T-helper 17 cell (primary cell): ENCODE results near the gene SPN. TPM values are rescaled to one million over a fixed set of nuclear protein-coding genes. Genes with fewer than 3 reads are reported as not detected.
"Not testable (repeated sequence)": the region's sequence is repeated elsewhere in the genome, so short reads cannot be mapped to it uniquely, and the experiment has no call there.

Source experiments
- ATAC-seq: fragments of 150-1000 bp; cut with Tn5 transposase; 2 replicates; pipeline ENCODE4 v1.10.0; 2021; ENCODE audit warnings: mild to moderate bottlenecking, moderate library complexity
- DNase-seq, 3 donors: peaks; one replicate each; pipeline versions ENCODE4 v3.0.0 to v3.0.0-alpha.2; 2020 to 2021
- H3K9me3 ChIP-seq: one replicate; pipeline ENCODE4 v1.7.0; 2013; ENCODE audit warnings: low read length, mild to moderate bottlenecking; ENCODE audit not compliant: control insufficient read depth, poor library complexity, severe bottlenecking
- H3K27ac Mint-ChIP-seq: one replicate; pipeline ENCODE4 v1.8.0; 2022; ENCODE audit warnings: mild to moderate bottlenecking, moderate library complexity, mixed read lengths
- H3K27me3 Mint-ChIP-seq: one replicate; pipeline ENCODE4 v1.8.0; 2022; ENCODE audit warnings: mixed read lengths
- H3K36me3 Mint-ChIP-seq: one replicate; pipeline ENCODE4 v1.8.0; 2022; ENCODE audit warnings: low read depth, mixed read lengths
- H3K4me1 Mint-ChIP-seq: one replicate; pipeline ENCODE4 v1.8.0; 2022; ENCODE audit warnings: mild to moderate bottlenecking, mixed read lengths
- H3K4me3 Mint-ChIP-seq: one replicate; pipeline ENCODE4 v1.8.0; 2022; ENCODE audit warnings: mild to moderate bottlenecking, moderate library complexity, mixed read lengths
- total RNA-seq, 4 donors: library from RNA in 2 of 4; stranded (reverse) in 2 of 4; gene quantifications; one replicate each; pipeline ENCODE4 v1.2.3 and lab custom pipeline; 2022 to 2026

The SPN gene
- total RNA-seq, 2 donors from 2014 or later: 122 to 147 TPM

DNA sequence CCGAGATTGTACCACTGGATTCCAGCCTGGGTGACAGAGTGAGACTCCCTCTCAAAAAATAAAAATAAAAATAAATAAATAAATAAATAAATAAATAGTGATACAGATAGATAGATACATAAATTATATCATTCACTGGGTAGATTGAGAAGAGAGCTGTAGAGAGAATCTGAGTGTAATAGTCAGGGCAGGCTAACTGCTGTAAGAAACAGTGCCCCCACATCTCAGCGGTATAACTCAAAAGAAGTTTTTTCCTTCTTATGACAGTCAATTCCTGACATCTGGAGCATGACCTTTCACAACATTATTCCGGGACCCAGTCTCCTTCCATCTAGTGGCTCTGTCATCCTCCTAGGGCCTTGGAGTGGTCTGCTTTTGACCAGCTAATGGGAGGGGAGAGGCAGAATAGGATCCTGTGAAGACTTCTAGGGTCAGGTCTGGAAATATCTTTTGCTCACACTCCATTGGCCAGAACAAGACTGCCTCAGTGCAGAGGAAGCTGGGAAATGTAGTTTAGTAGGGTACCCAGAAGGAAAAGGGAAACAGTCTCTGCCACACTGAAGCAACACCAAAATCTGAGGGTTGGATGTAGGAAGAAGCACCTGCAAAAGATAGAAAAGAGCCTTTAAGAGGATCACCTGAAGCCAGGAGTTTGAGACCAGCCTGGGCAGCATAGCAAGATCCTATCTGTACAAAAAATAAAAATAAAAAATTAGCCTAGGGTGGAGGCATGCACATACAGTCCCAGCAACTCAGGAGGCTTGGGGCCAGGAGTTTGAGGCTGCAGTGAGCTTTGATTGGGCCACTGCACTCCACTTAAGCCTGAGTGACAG lies 13.0 kb downstream of the SPN start:
- no peaks in the 10 kb centered on the region for H3K9me3 ChIP-seq
- Mint-ChIP-seq H3K4me1 (peaks cover 14% of the 10 kb centered on the region), H3K36me3 (peaks cover 2% of the 10 kb centered on the region), H3K27me3 (no peaks in the 10 kb centered on the region), H3K4me3 (no peak overlapping the region), H3K27ac (peak overlapping the region; percentile 87)
- DNase-seq (no peak), ATAC-seq (peak; percentile 49)

DNA sequence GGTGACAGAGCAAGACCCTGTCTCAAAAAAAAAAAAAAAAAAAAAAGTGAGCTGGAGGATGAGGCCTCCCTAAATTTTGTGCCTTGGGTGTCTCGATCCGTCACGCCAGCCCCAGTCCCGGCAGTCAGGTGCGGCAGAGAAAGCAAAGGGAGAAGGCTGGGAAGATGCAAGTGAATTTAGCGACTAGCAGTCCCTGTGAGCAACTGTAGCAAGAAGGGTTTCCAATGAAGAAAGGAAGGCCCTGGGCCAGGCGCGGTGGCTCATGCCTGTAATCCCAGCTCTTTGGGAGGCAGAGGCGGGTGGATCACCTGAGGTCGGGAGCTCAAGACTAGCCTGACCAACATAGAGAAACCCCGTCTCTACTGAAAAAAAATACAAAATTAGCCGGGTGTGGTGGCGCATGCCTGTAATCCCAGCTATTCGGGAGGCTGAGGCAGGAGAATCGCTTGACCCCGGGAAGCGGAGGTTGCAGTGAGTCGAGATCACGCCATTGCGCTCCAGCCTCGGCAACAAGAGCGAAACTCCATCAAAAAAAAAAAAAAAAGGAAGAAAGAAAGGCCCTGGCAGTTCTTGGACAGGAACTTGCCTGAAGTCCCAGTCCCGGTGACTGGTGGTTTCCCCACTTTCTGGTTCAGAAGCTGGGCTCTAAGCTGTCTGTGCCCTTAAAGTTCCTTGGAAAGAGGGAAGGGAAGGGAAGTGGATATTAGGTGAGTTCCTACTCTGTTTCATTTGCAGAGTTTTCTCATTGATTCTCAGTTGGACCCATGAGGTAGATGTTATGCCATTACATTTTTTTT lies 14.1 kb downstream of the SPN start:
- DNase-seq (no peak), ATAC-seq (no peak)
- H3K9me3 ChIP-seq: no peaks in the 10 kb centered on the region
- H3K27ac Mint-ChIP-seq: peak overlapping the region; percentile 8
- H3K4me3 Mint-ChIP-seq: no peak overlapping the region
- peaks cover 14% of the 10 kb centered on the region for H3K4me1 Mint-ChIP-seq
- no peaks in the 10 kb centered on the region for H3K27me3 Mint-ChIP-seq
- no peaks in the 10 kb centered on the region for H3K36me3 Mint-ChIP-seq

DNA sequence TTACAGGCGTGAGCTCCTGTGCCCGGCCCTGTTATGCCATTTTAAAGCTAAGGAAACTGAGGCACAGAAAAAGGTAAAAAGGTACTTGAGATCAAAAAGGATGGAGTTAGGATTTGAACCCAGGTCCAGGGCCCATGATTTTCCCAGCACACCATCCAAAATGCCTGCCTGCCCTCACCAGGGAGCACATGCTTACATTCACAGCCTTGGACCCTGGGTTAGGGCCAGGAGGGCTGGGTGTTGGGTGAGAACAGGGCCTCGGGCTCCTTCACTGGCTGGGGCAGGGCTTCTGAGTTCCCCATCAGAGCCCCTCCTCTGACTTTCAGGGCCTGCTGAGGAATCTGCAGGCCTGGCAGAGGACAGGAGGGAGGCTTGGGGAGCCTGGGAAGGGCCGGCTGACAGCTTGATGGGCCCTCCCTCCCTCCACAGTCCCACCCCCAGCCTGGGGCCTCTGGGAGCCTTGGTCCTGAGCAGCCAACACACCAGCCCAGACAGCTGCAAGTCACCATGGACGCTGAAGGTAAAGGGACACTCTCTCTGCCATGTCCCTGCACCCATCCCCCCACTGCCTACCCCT lies 15.7 kb downstream of the SPN start, which contains the start of gene QPRT:
QPRT (plus strand) TSS at position 490 of the 577 bp plus-strand sequence; CDS start at position 508, 18 bp downstream.
- H3K27me3 Mint-ChIP-seq: no peaks in the 10 kb centered on the region

DNA sequence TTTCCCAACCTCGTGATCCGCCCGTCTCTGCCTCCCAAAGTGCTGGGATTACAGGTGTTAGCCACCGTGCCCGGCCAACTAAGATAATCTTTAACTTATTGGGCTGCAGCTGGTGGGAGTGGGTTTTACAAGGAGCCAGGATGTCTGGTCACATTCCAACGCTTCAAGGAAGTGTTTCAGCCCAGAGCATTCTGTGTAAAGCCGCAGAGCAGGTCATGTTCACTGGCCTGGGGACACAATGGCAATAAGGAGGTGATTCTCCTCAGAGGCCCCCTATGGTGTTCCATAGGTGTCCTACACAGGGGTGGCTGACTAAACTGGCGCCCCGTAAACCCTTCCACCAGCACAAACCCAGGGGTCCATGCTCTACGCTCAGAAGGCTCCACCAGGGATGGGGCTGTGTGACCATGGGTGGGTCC lies 17.1 kb downstream of the SPN start:
- ATAC-seq (no peak), DNase-seq (no peak)
- H3K9me3 ChIP-seq: no peaks in the 10 kb centered on the region
- H3K36me3 Mint-ChIP-seq: no peaks in the 10 kb centered on the region
- peak overlapping the region; percentile 86 for H3K27ac Mint-ChIP-seq
- H3K27me3 Mint-ChIP-seq: no peaks in the 10 kb centered on the region
- H3K4me1 Mint-ChIP-seq: peaks cover 11% of the 10 kb centered on the region
- peak overlapping the region; percentile 80 for H3K4me3 Mint-ChIP-seq

More for the DNA sequence above, 15.7 kb downstream of the SPN start, which contains the start of gene QPRT:
- Mint-ChIP-seq H3K27ac (peak within 1 kb of the TSS; percentile 86), H3K4me1 (peaks cover 14% of the 10 kb centered on the region), H3K36me3 (no peaks in the 10 kb centered on the region), H3K4me3 (peak within 1 kb of the TSS; percentile 80)
- ATAC-seq (no peak), DNase-seq (no peak)
- H3K9me3 ChIP-seq: no peaks in the 10 kb centered on the region

DNA sequence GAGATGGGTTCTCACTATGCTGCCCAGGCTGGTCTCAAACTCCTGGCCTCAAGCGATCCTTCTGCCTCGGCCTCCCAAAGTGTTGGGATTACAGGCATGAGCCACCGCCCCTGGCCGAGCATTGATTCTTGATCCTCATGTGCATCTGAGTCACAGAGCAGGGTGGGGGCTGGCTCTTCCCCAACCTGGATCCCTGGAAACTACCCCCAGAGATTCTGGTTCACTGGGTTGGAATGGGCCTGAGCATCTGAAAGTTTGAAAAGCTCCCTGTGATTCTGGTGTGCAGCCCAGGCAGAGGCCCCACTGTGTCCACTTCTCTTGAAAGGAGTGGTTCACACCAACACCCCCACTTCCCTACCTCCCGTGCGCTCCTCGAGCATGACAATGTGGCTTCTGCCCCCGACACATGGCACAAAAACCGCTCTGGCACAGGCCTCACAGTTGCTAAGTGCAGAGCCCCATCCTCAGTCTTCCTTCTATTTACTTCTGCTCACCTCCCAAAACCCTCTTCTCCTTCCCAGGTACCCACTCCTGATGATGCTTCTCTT lies 20.6 kb downstream of the SPN start:
- no peak overlapping the region for H3K4me3 Mint-ChIP-seq
- no peak overlapping the region for H3K27ac Mint-ChIP-seq
- H3K36me3 Mint-ChIP-seq: no peaks in the 10 kb centered on the region
- H3K4me1 Mint-ChIP-seq: peaks cover 10% of the 10 kb centered on the region
- DNase-seq: no peak
- no peaks in the 10 kb centered on the region for H3K27me3 Mint-ChIP-seq
- no peaks in the 10 kb centered on the region for H3K9me3 ChIP-seq
- no peak for ATAC-seq

DNA sequence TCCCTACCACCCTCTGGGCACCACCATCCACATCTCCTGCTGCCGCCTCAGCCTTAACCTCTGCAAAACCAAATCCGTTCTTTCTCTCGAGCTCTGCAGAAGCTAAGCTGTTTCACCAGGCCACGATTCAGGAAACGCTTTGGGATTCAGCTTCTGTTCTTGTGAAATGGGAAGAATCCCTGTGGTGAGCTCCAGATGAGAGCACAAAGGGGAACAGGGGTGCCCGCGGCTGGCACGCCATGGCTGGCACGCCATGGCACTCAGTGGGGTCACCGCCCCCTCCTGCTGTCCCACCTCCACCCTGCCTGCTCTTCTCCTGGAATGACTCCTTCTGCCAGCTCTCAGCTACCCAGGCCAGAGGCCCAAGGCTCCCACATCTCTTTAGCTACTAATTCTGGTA lies 21.6 kb downstream of the SPN start:
- ATAC-seq: no peak
- H3K36me3 Mint-ChIP-seq: no peaks in the 10 kb centered on the region
- no peaks in the 10 kb centered on the region for H3K9me3 ChIP-seq
- H3K27ac Mint-ChIP-seq: no peak overlapping the region
- no peak overlapping the region for H3K4me3 Mint-ChIP-seq
- DNase-seq: no peak
- peaks cover 6% of the 10 kb centered on the region for H3K4me1 Mint-ChIP-seq
- H3K27me3 Mint-ChIP-seq: no peaks in the 10 kb centered on the region

DNA sequence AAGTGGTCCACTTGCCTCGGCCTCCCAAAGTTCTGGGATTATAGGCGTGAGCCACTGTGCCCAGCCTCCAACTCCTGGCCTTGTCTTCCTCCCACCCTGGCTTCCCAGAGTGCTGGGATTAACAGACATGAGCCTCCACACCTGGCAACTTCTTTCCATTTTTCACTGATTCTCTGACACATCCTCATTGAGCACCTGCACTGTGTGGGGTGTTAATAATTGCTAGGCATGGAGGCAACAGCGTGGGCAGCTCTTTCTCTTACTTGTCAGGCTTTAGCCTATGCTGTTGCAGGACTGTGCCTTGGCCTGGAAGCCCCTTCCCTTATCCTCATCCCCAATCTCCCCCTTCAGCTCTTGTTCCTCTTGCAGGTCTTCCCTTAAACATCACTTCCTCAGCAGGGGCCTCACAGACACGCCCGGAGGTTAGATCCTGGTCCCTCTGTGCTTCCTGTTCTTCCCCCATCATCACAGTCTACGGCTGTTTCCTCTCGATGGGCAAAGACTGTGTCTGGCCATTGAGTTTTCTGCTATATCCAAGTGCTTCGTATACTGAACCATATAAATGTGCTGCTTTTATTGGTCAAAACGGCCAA lies 23.8 kb downstream of the SPN start:
- no peak overlapping the region for H3K27ac Mint-ChIP-seq
- no peak overlapping the region for H3K4me3 Mint-ChIP-seq
- DNase-seq (no peak), ATAC-seq (no peak)
- H3K27me3 Mint-ChIP-seq: no peaks in the 10 kb centered on the region
- H3K36me3 Mint-ChIP-seq: no peaks in the 10 kb centered on the region
- no peaks in the 10 kb centered on the region for H3K9me3 ChIP-seq
- peaks cover 9% of the 10 kb centered on the region for H3K4me1 Mint-ChIP-seq

DNA sequence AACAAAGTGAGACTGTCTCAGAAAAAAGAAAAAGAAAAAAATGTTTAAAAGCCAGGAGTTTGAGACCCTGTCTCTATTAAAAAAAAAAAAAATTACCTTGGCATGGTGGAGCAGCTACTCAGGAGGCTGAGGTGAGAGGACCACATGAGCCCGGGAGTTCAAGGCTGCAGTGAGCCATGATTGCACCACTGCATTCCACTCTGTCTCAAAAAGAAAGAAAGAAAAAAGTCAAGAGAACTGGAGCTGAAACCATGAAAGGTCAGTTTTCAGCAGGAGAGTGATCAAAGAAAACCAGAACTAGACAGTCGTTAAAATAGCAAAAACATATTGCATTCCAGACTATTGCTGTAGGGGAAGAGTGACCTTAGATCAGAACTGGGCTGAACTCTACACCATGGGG lies 24.7 kb downstream of the SPN start:
- DNase-seq (no peak), ATAC-seq (no peak)
- Mint-ChIP-seq H3K27ac (no peak overlapping the region), H3K27me3 (no peaks in the 10 kb centered on the region), H3K36me3 (no peaks in the 10 kb centered on the region), H3K4me3 (no peak overlapping the region), H3K4me1 (peaks cover 10% of the 10 kb centered on the region)
- H3K9me3 ChIP-seq: no peaks in the 10 kb centered on the region

DNA sequence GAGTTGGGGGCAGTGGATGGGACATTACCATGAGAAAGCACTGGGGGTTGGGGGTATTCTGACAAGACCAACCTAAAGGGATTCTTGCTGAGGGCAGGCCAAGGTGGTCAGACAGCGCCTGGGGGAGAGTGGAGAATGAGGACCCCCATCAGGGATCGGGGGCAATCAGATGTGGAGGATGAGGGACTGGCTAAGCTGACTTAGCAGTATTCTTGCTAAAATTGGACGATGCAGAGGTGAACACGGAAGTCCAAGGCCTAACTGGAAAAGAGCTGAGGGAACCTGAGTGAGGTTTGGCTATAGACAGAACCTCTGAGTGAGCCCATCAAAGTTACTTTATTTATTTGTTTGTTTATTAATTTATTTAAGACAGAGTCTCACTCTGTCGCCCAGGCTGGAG lies 25.1 kb downstream of the SPN start:
- no peaks in the 10 kb centered on the region for H3K27me3 Mint-ChIP-seq
- no peak for ATAC-seq
- no peaks in the 10 kb centered on the region for H3K9me3 ChIP-seq
- no peak overlapping the region for H3K4me3 Mint-ChIP-seq
- H3K27ac Mint-ChIP-seq: no peak overlapping the region
- H3K36me3 Mint-ChIP-seq: no peaks in the 10 kb centered on the region
- no peak for DNase-seq
- H3K4me1 Mint-ChIP-seq: peaks cover 10% of the 10 kb centered on the region

DNA sequence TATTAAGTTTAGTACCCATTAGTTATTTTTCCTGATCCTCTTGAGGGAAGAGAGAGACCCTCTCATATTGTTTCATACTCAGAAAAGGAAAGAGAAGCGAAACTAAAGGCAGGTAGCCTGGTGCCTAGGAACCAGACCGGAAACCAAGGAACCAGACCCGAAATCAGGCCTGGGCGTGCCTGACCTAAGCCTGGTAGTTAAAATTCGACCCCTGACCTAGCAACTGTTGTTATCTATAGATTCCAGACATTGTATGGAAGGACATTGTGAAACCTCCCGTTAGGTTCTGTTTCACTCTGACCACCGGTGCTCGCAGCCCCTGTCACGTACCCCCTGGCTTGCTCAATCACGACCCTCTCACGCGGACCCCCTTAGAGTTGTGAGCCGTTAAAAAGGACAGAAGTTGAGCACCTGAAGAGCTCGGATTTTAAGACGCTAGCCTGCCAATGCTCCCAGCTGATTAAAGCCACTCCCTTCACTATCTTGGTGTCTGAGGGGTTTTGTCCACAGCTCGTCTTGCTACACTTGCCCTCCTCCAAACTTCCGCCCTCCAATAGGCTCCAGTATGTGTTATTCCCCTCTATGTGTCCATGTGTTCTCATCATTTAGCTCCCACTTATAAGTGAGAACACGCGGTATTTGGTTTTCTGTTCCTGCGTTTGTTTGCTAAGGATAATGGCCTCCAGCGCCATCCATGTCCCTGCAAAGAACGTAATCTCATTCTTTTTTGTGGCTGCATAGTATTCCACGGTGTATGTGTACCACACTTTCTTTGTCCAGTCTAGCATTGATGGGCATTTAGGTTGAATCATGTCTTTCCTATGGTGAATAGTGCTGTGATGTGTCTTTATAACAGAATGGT lies 26.7 kb downstream of the SPN start:
- H3K4me3 Mint-ChIP-seq, DNase-seq, H3K9me3 ChIP-seq, H3K27ac Mint-ChIP-seq, H3K27me3 Mint-ChIP-seq, ATAC-seq, H3K36me3 Mint-ChIP-seq: not testable (repeated sequence)
- peaks cover 10% of the 10 kb centered on the region for H3K4me1 Mint-ChIP-seq

DNA sequence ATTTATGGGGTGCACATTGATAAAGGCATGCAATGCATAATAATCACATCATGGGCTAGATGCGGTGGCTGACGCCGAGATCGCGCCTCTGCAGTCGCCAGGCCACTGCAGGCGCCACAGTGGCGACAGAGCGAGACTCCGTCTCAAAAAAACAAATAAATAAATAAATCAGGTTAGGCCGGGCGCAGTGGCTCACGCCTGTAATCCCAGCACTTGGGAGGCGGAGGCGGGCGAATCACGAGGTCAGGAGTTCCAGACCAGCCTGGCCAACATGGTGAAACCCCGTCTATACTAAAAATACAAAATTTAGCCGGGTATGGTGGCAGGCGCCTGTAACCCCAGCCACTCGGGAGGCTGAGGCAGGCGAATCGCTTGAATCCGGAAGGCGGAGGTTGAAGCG lies 29.6 kb downstream of the SPN start:
- H3K4me3 Mint-ChIP-seq, H3K9me3 ChIP-seq, H3K36me3 Mint-ChIP-seq, DNase-seq, H3K27ac Mint-ChIP-seq, ATAC-seq, H3K4me1 Mint-ChIP-seq, H3K27me3 Mint-ChIP-seq: not testable (repeated sequence)
